SK-N-SH (cell line): ENCODE results near the gene ARHGAP27. TPM values are rescaled to one million over a fixed set of nuclear protein-coding genes. Genes with fewer than 3 reads are reported as not detected.

ENCODE experiments used
- CTCF ChIA-PET: fragments of 300-600, 350-600 bp; formaldehyde crosslinking; extraction: SDS; loops from one replicate; lab custom pipeline; 2021; lab: Yijun Ruan, JAX
- POLR2A ChIA-PET: fragments of 350-600 bp; sonication (Branson Sonifier 250); formaldehyde crosslinking; extraction: SDS; loops from one replicate; lab custom pipeline; 2020; ENCODE audit warnings: antibody characterized with exemption, inconsistent platforms; lab: Yijun Ruan, JAX
- DNase-seq: peaks from one replicate; pipeline ENCODE4 v3.0.0; 2012
- H2AFZ ChIP-seq: fragments of 200-600 bp; sonication (generic); 2 replicates; pipeline ENCODE4 v1.8.1; 2016; ENCODE audit warnings: antibody characterized with exemption, mild to moderate bottlenecking, low read depth
- H3F3A ChIP-seq: fragments of 200-600 bp; sonication (generic); replicated peaks from 2 replicates; pipeline ENCODE3; 2016; ENCODE audit warnings: antibody characterized with exemption, mild to moderate bottlenecking; ENCODE audit not compliant: insufficient read depth
- H3K27ac ChIP-seq, 2 experiments: fragments of 200-500 bp in 1 of 2; fragments of 200-600 bp in 1 of 2; sonication (Bioruptor generic) in 1 of 2; sonication (generic), shearing (Covaris generic) in 1 of 2; 2 replicates each; pipeline versions ENCODE4 v1.5.1 to v1.6.1; 2014 to 2016; ENCODE audit warnings: low read depth in 2 of 2, inconsistent platforms in 1 of 2, low read length in 1 of 2, mild to moderate bottlenecking in 1 of 2, mixed read lengths in 1 of 2
- H3K27me3 ChIP-seq: fragments of 200-600 bp; sonication (generic), shearing (Covaris generic); 2 replicates; pipeline ENCODE4 v1.6.1; 2016; ENCODE audit warnings: mixed run types; ENCODE audit not compliant: insufficient read depth
- H3K36me3 ChIP-seq, 2 experiments: fragments of 200-500 bp in 1 of 2; fragments of 200-600 bp in 1 of 2; sonication (Bioruptor generic) in 1 of 2; sonication (generic) in 1 of 2; replicated peaks in 1 of 2; 2 replicates each; pipeline versions ENCODE3 to v1.5.1; 2014 to 2016; ENCODE audit warnings: low read length in 1 of 2, mild to moderate bottlenecking in 1 of 2; ENCODE audit not compliant: insufficient read depth in 2 of 2, control insufficient read depth in 1 of 2
- H3K4me1 ChIP-seq, 2 experiments: fragments of 200-500 bp in 1 of 2; fragments of 200-600 bp in 1 of 2; sonication (Bioruptor generic) in 1 of 2; sonication (generic), shearing (Covaris generic) in 1 of 2; 2 replicates each; pipeline versions ENCODE4 v1.5.1 to v1.6.1; 2014 to 2016; ENCODE audit warnings: low read depth in 1 of 2, low read length in 1 of 2, mixed run types in 1 of 2; ENCODE audit not compliant: insufficient read depth in 2 of 2, control insufficient read depth in 1 of 2
- H3K4me2 ChIP-seq: fragments of 200-600 bp; sonication (generic), shearing (Covaris generic); 2 replicates; pipeline ENCODE4 v1.6.1; 2017; ENCODE audit warnings: mixed run types
- H3K4me3 ChIP-seq, 2 experiments: fragments of 200-500 bp in 1 of 2; fragments of 200-600 bp in 1 of 2; sonication (Bioruptor generic) in 1 of 2; sonication (generic), shearing (Covaris generic) in 1 of 2; 2 replicates each; pipeline versions ENCODE4 v1.5.1 to v1.8.1; 2014 to 2016; ENCODE audit warnings: low read depth in 2 of 2, inconsistent platforms in 1 of 2, low read length in 1 of 2, mild to moderate bottlenecking in 1 of 2, mixed read lengths in 1 of 2, moderate library complexity in 1 of 2
- H3K79me2 ChIP-seq: fragments of 200-600 bp; sonication (generic); 2 replicates; pipeline ENCODE4 v1.8.1; 2017; ENCODE audit warnings: mild to moderate bottlenecking; ENCODE audit not compliant: insufficient read depth
- H3K9ac ChIP-seq: fragments of 200-600 bp; sonication (generic); 2 replicates; pipeline ENCODE4 v1.6.1; 2017; ENCODE audit warnings: mixed run types
- H3K9me2 ChIP-seq: fragments of 200-600 bp; sonication (generic); 2 replicates; pipeline ENCODE4 v1.6.1; 2017; ENCODE audit warnings: mixed run types
- H3K9me3 ChIP-seq: fragments of 200-600 bp; sonication (generic); 2 replicates; pipeline ENCODE4 v1.6.1; 2017; ENCODE audit warnings: mixed run types, mild to moderate bottlenecking, moderate library complexity
- H4K20me1 ChIP-seq: fragments of 200-600 bp; sonication (generic); 2 replicates; pipeline ENCODE4 v1.6.1; 2017; ENCODE audit warnings: mild to moderate bottlenecking, mixed run types; ENCODE audit not compliant: insufficient read depth
- CTCF ChIP-seq: fragments of 200-600 bp; sonication (generic); IDR thresholded peaks from 2 replicates; pipeline ENCODE4 v1.6.1; 2017; ENCODE audit warnings: antibody characterized with exemption, mild to moderate bottlenecking, moderate library complexity
- EP300 ChIP-seq, 2 experiments: IDR thresholded peaks; 2 replicates each; pipeline versions ENCODE4 v1.4.0 to v1.6.1; 2012; ENCODE audit warnings: borderline replicate concordance in 1 of 2, low read depth in 1 of 2, low read length in 1 of 2
- EZH2phosphoT487 ChIP-seq: fragments of 200-600 bp; sonication (generic); IDR thresholded peaks from 2 replicates; pipeline ENCODE4 v1.6.1; 2017; ENCODE audit warnings: low read depth, mixed run types, mild to moderate bottlenecking, antibody characterized with exemption, moderate library complexity, borderline replicate concordance
- FOXJ3 ChIP-seq: sonication (generic); formaldehyde crosslinking; IDR thresholded peaks from 2 replicates; pipeline ENCODE4 v1.5.1; 2020; ENCODE audit warnings: mild to moderate bottlenecking, missing genetic modification reagents
- GABPA ChIP-seq: IDR thresholded peaks from 2 replicates; pipeline ENCODE4 v1.4.0; 2012; ENCODE audit warnings: low read depth, mild to moderate bottlenecking
- GATA2 ChIP-seq: sonication (generic); formaldehyde crosslinking; IDR thresholded peaks from 2 replicates; pipeline ENCODE4 v1.5.0; 2020; ENCODE audit warnings: mild to moderate bottlenecking, missing genetic modification reagents
- MXI1 ChIP-seq: IDR thresholded peaks from 2 replicates; pipeline ENCODE4 v1.6.1; 2012; ENCODE audit warnings: mild to moderate bottlenecking, low read depth, low read length, improper control_type of control experiment
- RCOR1 ChIP-seq: fragments of 150-350 bp; IDR thresholded peaks from 2 replicates; pipeline ENCODE4 v1.6.1; 2017; ENCODE audit warnings: antibody characterized with exemption, low read length
- SMC3 ChIP-seq: IDR thresholded peaks from 2 replicates; pipeline ENCODE4 v1.6.1; 2012; ENCODE audit warnings: low read depth, low read length, improper control_type of control experiment
- TEAD4 ChIP-seq: IDR thresholded peaks from 2 replicates; pipeline ENCODE4 v1.4.0; 2012; ENCODE audit warnings: mild to moderate bottlenecking, borderline replicate concordance; ENCODE audit not compliant: insufficient read depth
- YY1 ChIP-seq: IDR thresholded peaks from 2 replicates; pipeline ENCODE4 v1.4.0; 2012; ENCODE audit warnings: low read depth, mild to moderate bottlenecking
- WGBS: methylation state at CpG from one replicate; pipeline ENCODE4 v1.1.6; 2017; ENCODE audit warnings: low lambda C conversion rate; 5-methylcytosine and 5-hydroxymethylcytosine counted together
- polyA plus RNA-seq, 3 experiments: library from polyadenylated mRNA; depleted of rRNA; stranded (reverse); fragments of >200 nt; gene quantifications; 2 replicates each; pipeline ENCODE4 v1.2.3, GENCODE V29; 2012
- TF ChIP-seq, protein P1 (sequence below): IDR thresholded peaks from 2 replicates; pipeline ENCODE4 v1.4.0; 2012; ENCODE audit warnings: low read depth
- TF ChIP-seq, protein P2 (sequence below): IDR thresholded peaks from 2 replicates; pipeline ENCODE4; 2012
- TF ChIP-seq, protein P3 (sequence below): IDR thresholded peaks from 2 replicates; pipeline ENCODE4 v1.4.0; 2012; ENCODE audit warnings: low read depth, borderline replicate concordance
- TF ChIP-seq, protein P4 (sequence below): fragments of 150-350 bp; IDR thresholded peaks from 2 replicates; pipeline ENCODE4 v1.6.1; 2016; ENCODE audit warnings: mild to moderate bottlenecking, low read depth, low read length

Gene ARHGAP27
- polyA plus RNA-seq, 1 of the 3 experiments (the other 2 are of a cell fraction): 2.1 TPM

GRCh38 chr17:45402916-45403315, 29.8 kb downstream of the ARHGAP27 start:
- Histone ChIP-seq H3K9me3 (no peaks in the 10 kb centered on the region), H2AFZ (no peak overlapping the region), H3K27ac (no peak overlapping the region), H3K79me2 (no peaks in the 10 kb centered on the region), H3K4me2 (no peak overlapping the region), H3F3A (no peaks in the 10 kb centered on the region)
- no peak for DNase-seq
- 100% methylated on average over 1 of the region's 1 CpG for WGBS
- no peak for TF ChIP-seq CTCF
- TF ChIP-seq FOXJ3 (CRISPR knock-in tag): no peak
- TF ChIP-seq GABPA: no peak
- no peak for TF ChIP-seq SMC3
- TF ChIP-seq RCOR1: no peak
- TF ChIP-seq YY1: no peak
- TF ChIP-seq GATA2 (CRISPR knock-in tag): no peak
- TF ChIP-seq, protein P1, sequence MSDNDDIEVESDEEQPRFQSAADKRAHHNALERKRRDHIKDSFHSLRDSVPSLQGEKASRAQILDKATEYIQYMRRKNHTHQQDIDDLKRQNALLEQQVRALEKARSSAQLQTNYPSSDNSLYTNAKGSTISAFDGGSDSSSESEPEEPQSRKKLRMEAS: no peak
- TF ChIP-seq, protein P2, sequence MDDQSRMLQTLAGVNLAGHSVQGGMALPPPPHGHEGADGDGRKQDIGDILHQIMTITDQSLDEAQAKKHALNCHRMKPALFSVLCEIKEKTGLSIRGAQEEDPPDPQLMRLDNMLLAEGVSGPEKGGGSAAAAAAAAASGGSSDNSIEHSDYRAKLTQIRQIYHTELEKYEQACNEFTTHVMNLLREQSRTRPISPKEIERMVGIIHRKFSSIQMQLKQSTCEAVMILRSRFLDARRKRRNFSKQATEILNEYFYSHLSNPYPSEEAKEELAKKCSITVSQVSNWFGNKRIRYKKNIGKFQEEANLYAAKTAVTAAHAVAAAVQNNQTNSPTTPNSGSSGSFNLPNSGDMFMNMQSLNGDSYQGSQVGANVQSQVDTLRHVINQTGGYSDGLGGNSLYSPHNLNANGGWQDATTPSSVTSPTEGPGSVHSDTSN: no peak
- TF ChIP-seq TEAD4: no peak
- no peak for TF ChIP-seq MXI1
- TF ChIP-seq, protein P3, sequence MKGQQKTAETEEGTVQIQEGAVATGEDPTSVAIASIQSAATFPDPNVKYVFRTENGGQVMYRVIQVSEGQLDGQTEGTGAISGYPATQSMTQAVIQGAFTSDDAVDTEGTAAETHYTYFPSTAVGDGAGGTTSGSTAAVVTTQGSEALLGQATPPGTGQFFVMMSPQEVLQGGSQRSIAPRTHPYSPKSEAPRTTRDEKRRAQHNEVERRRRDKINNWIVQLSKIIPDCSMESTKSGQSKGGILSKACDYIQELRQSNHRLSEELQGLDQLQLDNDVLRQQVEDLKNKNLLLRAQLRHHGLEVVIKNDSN: no peak
- TF ChIP-seq EZH2phosphoT487: no peak
- no peak for TF ChIP-seq EP300 (IDR thresholded peaks at IDR 0.05; ENCODE audit: borderline replicate concordance in 1 of 2, low read depth in 1 of 2, low read length in 1 of 2)
- TF ChIP-seq, protein P4, sequence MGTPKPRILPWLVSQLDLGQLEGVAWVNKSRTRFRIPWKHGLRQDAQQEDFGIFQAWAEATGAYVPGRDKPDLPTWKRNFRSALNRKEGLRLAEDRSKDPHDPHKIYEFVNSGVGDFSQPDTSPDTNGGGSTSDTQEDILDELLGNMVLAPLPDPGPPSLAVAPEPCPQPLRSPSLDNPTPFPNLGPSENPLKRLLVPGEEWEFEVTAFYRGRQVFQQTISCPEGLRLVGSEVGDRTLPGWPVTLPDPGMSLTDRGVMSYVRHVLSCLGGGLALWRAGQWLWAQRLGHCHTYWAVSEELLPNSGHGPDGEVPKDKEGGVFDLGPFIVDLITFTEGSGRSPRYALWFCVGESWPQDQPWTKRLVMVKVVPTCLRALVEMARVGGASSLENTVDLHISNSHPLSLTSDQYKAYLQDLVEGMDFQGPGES: no peak
- TF ChIP-seq, all 33 proteins: peak for 0
- CTCF ChIA-PET: interaction anchor here (0.9 kb wide), 1 partner anchor 24 kb away, joined by 3 read pairs; no protein-coding TSS in a partner anchor
- Histone ChIP-seq H3K9ac (no peak overlapping the region), H3K36me3 (no peaks in the 10 kb centered on the region), H3K4me1 (peaks cover 0 to 9% of the 10 kb centered on the region in 2 experiments; a peak in 1 of 4 replicates), H3K9me2 (no peaks in the 10 kb centered on the region), H3K27me3 (no peaks in the 10 kb centered on the region), H4K20me1 (no peaks in the 10 kb centered on the region), H3K4me3 (no peak overlapping the region)
- POLR2A ChIA-PET: no interaction called here
